ENCODE data around the gene BEAN1.

BEAN1 gene

GRCh38 chr16:66391726-66392670 is 35.1 kb upstream of the BEAN1 start:
- DNase-seq (ENCODE audit: insufficient read length, low spot score) (no peak), FAIRE-seq (no peak)

- FAIRE-seq, result peak; percentile 70
- no peak for DNase-seq (ENCODE audit: insufficient read length, low spot score)
These were observed 31.1 kb upstream of the BEAN1 start for GRCh38 chr16:66395806-66396555.

- no peak for FAIRE-seq
- DNase-seq (ENCODE audit: insufficient read length, low spot score), result no peak
These were observed 29.2 kb upstream of the BEAN1 start for GRCh38 chr16:66397736-66398433.

- DNase-seq (ENCODE audit: insufficient read length, low spot score), result no peak
- no peak for FAIRE-seq
These were observed 28.1 kb upstream of the BEAN1 start for GRCh38 chr16:66399031-66399430.

GRCh38 chr16:66399930-66400329 is 27.2 kb upstream of the BEAN1 start:
- DNase-seq (ENCODE audit: insufficient read length, low spot score), result no peak
- no peak for FAIRE-seq

GRCh38 chr16:66400503-66401380 is 26.4 kb upstream of the BEAN1 start:
- FAIRE-seq, result peak; percentile 44
- DNase-seq (ENCODE audit: insufficient read length, low spot score), result no peak

GRCh38 chr16:66401610-66402009 is 25.5 kb upstream of the BEAN1 start:
- FAIRE-seq (no peak), DNase-seq (ENCODE audit: insufficient read length, low spot score) (no peak)

- no peak for DNase-seq (ENCODE audit: insufficient read length, low spot score)
- FAIRE-seq, result no peak
These were observed 24.9 kb upstream of the BEAN1 start for GRCh38 chr16:66402166-66402565.

- DNase-seq (ENCODE audit: insufficient read length, low spot score) (no peak), FAIRE-seq (no peak)
These were observed 24.4 kb upstream of the BEAN1 start for GRCh38 chr16:66402591-66403230.

- DNase-seq (ENCODE audit: insufficient read length, low spot score) (no peak), FAIRE-seq (no peak)
These were observed 23.5 kb upstream of the BEAN1 start for GRCh38 chr16:66403531-66404145.

- FAIRE-seq (no peak), DNase-seq (ENCODE audit: insufficient read length, low spot score) (no peak)
These were observed 21.9 kb upstream of the BEAN1 start for GRCh38 chr16:66405057-66405783.

GRCh38 chr16:66406534-66407221 is 20.4 kb upstream of the BEAN1 start:
- peak; percentile 97 for FAIRE-seq
- peak; percentile 84 for DNase-seq (ENCODE audit: insufficient read length, low spot score)

GRCh38 chr16:66408163-66409048 is 18.7 kb upstream of the BEAN1 start:
- no peak for DNase-seq (ENCODE audit: insufficient read length, low spot score)

GRCh38 chr16:66409156-66409555 is 17.9 kb upstream of the BEAN1 start:
- FAIRE-seq (peak; percentile 26), DNase-seq (ENCODE audit: insufficient read length, low spot score) (peak; percentile 49)

More at GRCh38 chr16:66408163-66409048, 18.7 kb upstream of the BEAN1 start:
- FAIRE-seq, result peak; percentile 63

- FAIRE-seq (no peak), DNase-seq (ENCODE audit: insufficient read length, low spot score) (no peak)
These were observed 14.9 kb upstream of the BEAN1 start for GRCh38 chr16:66412182-66412581.

GRCh38 chr16:66414891-66415290 is 12.2 kb upstream of the BEAN1 start:
- FAIRE-seq (peak; percentile 72), DNase-seq (ENCODE audit: insufficient read length, low spot score) (no peak)

GRCh38 chr16:66416136-66416535 is 11.0 kb upstream of the BEAN1 start:
- no peak for DNase-seq (ENCODE audit: insufficient read length, low spot score)
- no peak for FAIRE-seq

All from HTR-8/SVneo (cell line).